Endothelial cell of umbilical vein (primary cell): ENCODE measurements around the gene TPST1.

Experiments
- EZH2 ChIP-seq: IDR thresholded peaks from 2 replicates; pipeline ENCODE4 v1.6.1; 2012; ENCODE audit warnings: borderline replicate concordance, low read depth, mild to moderate bottlenecking, moderate library complexity, low read length, inconsistent platforms; ENCODE audit not compliant: severe bottlenecking
- FOS ChIP-seq: IDR thresholded peaks from 2 replicates; pipeline ENCODE4 v1.6.1; 2011; ENCODE audit warnings: mild to moderate bottlenecking, low read length, moderate library complexity, borderline replicate concordance; ENCODE audit not compliant: insufficient read depth
- GATA2 ChIP-seq: IDR thresholded peaks from 2 replicates; pipeline ENCODE4 v1.7.0; 2011; ENCODE audit warnings: low read depth, mild to moderate bottlenecking, moderate library complexity, mixed read lengths, low read length; ENCODE audit not compliant: insufficient read length, insufficient read depth
- JUN ChIP-seq: IDR thresholded peaks from 2 replicates; pipeline ENCODE4 v1.6.1; 2011; ENCODE audit warnings: borderline replicate concordance, low read depth; ENCODE audit not compliant: insufficient read length, insufficient read depth
- MYC ChIP-seq: IDR thresholded peaks from one replicate; pipeline ENCODE4 v1.6.1; 2011; ENCODE audit warnings: mild to moderate bottlenecking, low read depth, low read length
- POLR2A ChIP-seq: IDR thresholded peaks from 2 replicates; pipeline ENCODE4 v1.6.1; 2012; ENCODE audit warnings: low read depth, mild to moderate bottlenecking, control low read depth, low read length
- POLR2AphosphoS5 ChIP-seq: IDR thresholded peaks from 2 replicates; pipeline ENCODE4 v1.6.1; 2012; ENCODE audit warnings: low read depth, mild to moderate bottlenecking, control low read depth, low read length, moderate library complexity; ENCODE audit not compliant: insufficient read depth
- TF ChIP-seq, protein P1 (sequence below): IDR thresholded peaks from 2 replicates; pipeline ENCODE4 v1.6.1; 2011; ENCODE audit not compliant: insufficient read depth, insufficient read length
- TF ChIP-seq, protein P2 (sequence below), 2 donors: IDR thresholded peaks; 1 replicate in 1 of 2; 2 replicates in 1 of 2; pipeline ENCODE4 v1.5.1; 2011; ENCODE audit warnings: low read length in 2 of 2, mild to moderate bottlenecking in 2 of 2, moderate library complexity in 2 of 2, control low read depth in 1 of 2, inconsistent platforms in 1 of 2, low read depth in 1 of 2; ENCODE audit not compliant: insufficient read depth in 1 of 2; ENCODE audit errors: extremely low read depth in 1 of 2

DNA sequence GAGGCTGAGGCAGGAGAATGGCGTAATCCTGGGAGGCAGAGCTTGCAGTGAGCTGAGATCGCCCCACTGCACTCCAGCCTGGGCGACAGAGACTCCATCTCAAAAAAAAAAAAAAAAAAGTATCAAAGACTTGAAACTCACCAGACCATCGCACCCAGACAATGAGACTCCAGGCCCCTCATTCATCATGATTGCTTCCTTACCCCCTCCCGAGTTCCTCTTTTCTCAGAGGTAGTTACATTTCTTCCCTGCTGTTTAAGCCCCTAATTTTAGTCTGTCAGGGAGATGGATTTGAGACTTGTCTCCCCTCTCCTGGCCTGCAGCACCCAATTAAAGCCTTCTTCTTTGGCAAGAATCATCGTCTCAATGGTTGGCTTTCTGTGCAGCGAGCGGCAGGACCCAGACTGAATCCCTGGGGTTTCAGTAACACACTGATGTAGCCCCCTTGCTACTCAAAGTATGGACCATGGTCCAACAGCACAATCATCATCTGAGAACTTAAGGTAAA lies 19.4 kb upstream of the TPST1 start:
- TF ChIP-seq, protein P1, sequence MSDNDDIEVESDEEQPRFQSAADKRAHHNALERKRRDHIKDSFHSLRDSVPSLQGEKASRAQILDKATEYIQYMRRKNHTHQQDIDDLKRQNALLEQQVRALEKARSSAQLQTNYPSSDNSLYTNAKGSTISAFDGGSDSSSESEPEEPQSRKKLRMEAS = no peak
- TF ChIP-seq POLR2A (no peak), POLR2AphosphoS5 (no peak), GATA2 (no peak), MYC (no peak), EZH2 (no peak), JUN (no peak), FOS (no peak)
- TF ChIP-seq, protein P2, sequence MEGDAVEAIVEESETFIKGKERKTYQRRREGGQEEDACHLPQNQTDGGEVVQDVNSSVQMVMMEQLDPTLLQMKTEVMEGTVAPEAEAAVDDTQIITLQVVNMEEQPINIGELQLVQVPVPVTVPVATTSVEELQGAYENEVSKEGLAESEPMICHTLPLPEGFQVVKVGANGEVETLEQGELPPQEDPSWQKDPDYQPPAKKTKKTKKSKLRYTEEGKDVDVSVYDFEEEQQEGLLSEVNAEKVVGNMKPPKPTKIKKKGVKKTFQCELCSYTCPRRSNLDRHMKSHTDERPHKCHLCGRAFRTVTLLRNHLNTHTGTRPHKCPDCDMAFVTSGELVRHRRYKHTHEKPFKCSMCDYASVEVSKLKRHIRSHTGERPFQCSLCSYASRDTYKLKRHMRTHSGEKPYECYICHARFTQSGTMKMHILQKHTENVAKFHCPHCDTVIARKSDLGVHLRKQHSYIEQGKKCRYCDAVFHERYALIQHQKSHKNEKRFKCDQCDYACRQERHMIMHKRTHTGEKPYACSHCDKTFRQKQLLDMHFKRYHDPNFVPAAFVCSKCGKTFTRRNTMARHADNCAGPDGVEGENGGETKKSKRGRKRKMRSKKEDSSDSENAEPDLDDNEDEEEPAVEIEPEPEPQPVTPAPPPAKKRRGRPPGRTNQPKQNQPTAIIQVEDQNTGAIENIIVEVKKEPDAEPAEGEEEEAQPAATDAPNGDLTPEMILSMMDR (IDR thresholded peaks at IDR 0.05; ENCODE audit: extremely low read depth in 1 of 2, insufficient read depth in 1 of 2, low read depth in 1 of 2, low read length in 2 of 2) = no peak
